Endothelial cell of umbilical vein (primary cell): Measurements from ENCODE around the gene ARHGAP15.

Experiments used
- EZH2 ChIP-seq: IDR thresholded peaks from 2 replicates; pipeline ENCODE4 v1.6.1; 2012; ENCODE audit warnings: borderline replicate concordance, low read depth, mild to moderate bottlenecking, moderate library complexity, low read length, inconsistent platforms; ENCODE audit not compliant: severe bottlenecking
- JUN ChIP-seq: IDR thresholded peaks from 2 replicates; pipeline ENCODE4 v1.6.1; 2011; ENCODE audit warnings: borderline replicate concordance, low read depth; ENCODE audit not compliant: insufficient read length, insufficient read depth
- POLR2A ChIP-seq: IDR thresholded peaks from 2 replicates; pipeline ENCODE4 v1.6.1; 2012; ENCODE audit warnings: low read depth, mild to moderate bottlenecking, control low read depth, low read length
- POLR2AphosphoS5 ChIP-seq: IDR thresholded peaks from 2 replicates; pipeline ENCODE4 v1.6.1; 2012; ENCODE audit warnings: low read depth, mild to moderate bottlenecking, control low read depth, low read length, moderate library complexity; ENCODE audit not compliant: insufficient read depth
- TF ChIP-seq, protein P1 (sequence below), 2 donors: IDR thresholded peaks; 1 replicate in 1 of 2; 2 replicates in 1 of 2; pipeline ENCODE4 v1.5.1; 2011; ENCODE audit warnings: low read length in 2 of 2, mild to moderate bottlenecking in 2 of 2, moderate library complexity in 2 of 2, control low read depth in 1 of 2, inconsistent platforms in 1 of 2, low read depth in 1 of 2; ENCODE audit not compliant: insufficient read depth in 1 of 2; ENCODE audit errors: extremely low read depth in 1 of 2
- TF ChIP-seq, protein P2 (sequence below): IDR thresholded peaks from 2 replicates; pipeline ENCODE4 v1.6.1; 2011; ENCODE audit not compliant: insufficient read depth, insufficient read length

DNA sequence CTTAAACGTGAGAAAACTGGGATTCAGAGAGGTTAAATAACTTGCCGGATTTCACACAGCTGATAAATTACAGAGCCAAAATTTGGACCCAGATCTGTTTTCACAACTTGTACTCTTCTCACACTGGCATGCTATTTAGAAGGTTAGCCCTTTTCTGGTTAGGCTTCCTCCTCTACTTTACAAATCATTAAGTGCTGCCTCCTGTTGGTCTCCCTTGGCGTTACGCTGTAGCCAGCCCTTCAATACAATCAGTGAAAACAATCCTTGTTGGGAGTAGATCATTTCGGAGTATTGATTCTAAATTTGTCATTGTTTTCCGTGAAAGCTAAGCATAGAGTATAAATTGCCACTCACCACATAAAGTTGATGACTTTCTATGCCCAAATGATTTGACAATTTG lies 153.5 kb downstream of the ARHGAP15 start:
- TF ChIP-seq, protein P1, sequence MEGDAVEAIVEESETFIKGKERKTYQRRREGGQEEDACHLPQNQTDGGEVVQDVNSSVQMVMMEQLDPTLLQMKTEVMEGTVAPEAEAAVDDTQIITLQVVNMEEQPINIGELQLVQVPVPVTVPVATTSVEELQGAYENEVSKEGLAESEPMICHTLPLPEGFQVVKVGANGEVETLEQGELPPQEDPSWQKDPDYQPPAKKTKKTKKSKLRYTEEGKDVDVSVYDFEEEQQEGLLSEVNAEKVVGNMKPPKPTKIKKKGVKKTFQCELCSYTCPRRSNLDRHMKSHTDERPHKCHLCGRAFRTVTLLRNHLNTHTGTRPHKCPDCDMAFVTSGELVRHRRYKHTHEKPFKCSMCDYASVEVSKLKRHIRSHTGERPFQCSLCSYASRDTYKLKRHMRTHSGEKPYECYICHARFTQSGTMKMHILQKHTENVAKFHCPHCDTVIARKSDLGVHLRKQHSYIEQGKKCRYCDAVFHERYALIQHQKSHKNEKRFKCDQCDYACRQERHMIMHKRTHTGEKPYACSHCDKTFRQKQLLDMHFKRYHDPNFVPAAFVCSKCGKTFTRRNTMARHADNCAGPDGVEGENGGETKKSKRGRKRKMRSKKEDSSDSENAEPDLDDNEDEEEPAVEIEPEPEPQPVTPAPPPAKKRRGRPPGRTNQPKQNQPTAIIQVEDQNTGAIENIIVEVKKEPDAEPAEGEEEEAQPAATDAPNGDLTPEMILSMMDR (IDR thresholded peaks at IDR 0.05; ENCODE audit: extremely low read depth in 1 of 2, insufficient read depth in 1 of 2, low read depth in 1 of 2, low read length in 2 of 2) = peak; percentile 6 to 19
- TF ChIP-seq POLR2AphosphoS5 (no peak), POLR2A (no peak), EZH2 (no peak), JUN (no peak)
- TF ChIP-seq, protein P2, sequence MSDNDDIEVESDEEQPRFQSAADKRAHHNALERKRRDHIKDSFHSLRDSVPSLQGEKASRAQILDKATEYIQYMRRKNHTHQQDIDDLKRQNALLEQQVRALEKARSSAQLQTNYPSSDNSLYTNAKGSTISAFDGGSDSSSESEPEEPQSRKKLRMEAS = no peak
